ENCODE data around the gene CENPP.

DNA sequence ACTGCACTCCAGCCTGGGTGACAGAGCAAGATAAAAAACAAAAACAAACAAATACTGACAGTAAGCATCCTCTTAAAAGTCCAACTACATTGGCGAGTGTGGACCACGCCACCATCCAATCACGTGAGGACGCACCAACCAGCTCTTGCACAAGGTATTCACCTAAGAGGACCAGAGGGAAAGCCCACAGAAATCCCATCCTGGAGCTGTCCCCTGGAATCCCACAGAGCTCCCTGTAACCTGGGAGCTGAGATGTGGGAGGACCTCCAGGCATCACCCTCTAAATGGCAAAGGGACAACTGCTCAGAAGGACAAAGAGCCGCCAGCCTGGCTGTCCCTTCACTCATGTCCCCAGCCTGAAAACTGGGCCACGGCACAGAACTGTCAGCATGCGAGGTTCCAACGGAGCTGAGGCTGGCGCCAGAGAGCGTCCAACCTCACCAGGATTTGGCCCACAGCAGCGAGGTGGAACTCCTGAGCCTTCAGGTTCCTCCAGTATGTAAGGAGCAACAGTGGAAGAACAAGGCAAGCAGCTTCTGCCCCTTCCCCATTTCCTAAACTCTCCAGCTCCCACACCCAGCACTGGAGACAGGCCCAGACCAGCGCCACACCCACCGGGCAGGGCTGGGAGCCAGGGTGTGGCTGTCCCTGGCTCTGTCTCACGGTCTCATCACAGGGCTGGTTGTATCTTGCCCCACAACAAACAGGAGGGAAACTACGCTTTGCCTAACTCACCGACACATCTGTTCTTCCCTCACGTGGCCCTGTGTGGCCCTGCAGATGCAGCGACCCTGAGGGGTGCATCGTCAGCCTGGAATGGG lies 328.9 kb downstream of the CENPP start:
- TF ChIP-seq CTCF (IDR thresholded peaks at IDR 0.05) = no peak
- TF ChIP-seq ZNF423 (CRISPR knock-in tag; IDR thresholded peaks at IDR 0.05) = no peak
- TF ChIP-seq CBFB (CRISPR knock-in tag; IDR thresholded peaks at IDR 0.05; ENCODE audit: low read depth) = no peak
- TF ChIP-seq, protein P1, sequence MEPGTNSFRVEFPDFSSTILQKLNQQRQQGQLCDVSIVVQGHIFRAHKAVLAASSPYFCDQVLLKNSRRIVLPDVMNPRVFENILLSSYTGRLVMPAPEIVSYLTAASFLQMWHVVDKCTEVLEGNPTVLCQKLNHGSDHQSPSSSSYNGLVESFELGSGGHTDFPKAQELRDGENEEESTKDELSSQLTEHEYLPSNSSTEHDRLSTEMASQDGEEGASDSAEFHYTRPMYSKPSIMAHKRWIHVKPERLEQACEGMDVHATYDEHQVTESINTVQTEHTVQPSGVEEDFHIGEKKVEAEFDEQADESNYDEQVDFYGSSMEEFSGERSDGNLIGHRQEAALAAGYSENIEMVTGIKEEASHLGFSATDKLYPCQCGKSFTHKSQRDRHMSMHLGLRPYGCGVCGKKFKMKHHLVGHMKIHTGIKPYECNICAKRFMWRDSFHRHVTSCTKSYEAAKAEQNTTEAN (CRISPR knock-in tag; IDR thresholded peaks at IDR 0.05) = no peak
- no peak for TF ChIP-seq ZBTB21 (CRISPR knock-in tag; IDR thresholded peaks at IDR 0.05; ENCODE audit: borderline replicate concordance)
- TF ChIP-seq CREM (CRISPR knock-in tag; IDR thresholded peaks at IDR 0.05) = no peak
- TF ChIP-seq STAT6 (CRISPR knock-in tag; conservative IDR thresholded peaks at IDR 0.05; ENCODE audit: low read depth) = no peak
- TF ChIP-seq, protein P2, sequence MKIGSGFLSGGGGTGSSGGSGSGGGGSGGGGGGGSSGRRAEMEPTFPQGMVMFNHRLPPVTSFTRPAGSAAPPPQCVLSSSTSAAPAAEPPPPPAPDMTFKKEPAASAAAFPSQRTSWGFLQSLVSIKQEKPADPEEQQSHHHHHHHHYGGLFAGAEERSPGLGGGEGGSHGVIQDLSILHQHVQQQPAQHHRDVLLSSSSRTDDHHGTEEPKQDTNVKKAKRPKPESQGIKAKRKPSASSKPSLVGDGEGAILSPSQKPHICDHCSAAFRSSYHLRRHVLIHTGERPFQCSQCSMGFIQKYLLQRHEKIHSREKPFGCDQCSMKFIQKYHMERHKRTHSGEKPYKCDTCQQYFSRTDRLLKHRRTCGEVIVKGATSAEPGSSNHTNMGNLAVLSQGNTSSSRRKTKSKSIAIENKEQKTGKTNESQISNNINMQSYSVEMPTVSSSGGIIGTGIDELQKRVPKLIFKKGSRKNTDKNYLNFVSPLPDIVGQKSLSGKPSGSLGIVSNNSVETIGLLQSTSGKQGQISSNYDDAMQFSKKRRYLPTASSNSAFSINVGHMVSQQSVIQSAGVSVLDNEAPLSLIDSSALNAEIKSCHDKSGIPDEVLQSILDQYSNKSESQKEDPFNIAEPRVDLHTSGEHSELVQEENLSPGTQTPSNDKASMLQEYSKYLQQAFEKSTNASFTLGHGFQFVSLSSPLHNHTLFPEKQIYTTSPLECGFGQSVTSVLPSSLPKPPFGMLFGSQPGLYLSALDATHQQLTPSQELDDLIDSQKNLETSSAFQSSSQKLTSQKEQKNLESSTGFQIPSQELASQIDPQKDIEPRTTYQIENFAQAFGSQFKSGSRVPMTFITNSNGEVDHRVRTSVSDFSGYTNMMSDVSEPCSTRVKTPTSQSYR (CRISPR knock-in tag; IDR thresholded peaks at IDR 0.05) = no peak
- no peak for TF ChIP-seq ESRRA (CRISPR knock-in tag; IDR thresholded peaks at IDR 0.05; ENCODE audit: borderline replicate concordance)
- no peak for TF ChIP-seq FOXJ3 (CRISPR knock-in tag; IDR thresholded peaks at IDR 0.05; ENCODE audit: borderline replicate concordance)
- no peak for TF ChIP-seq USF2 (CRISPR knock-in tag; IDR thresholded peaks at IDR 0.05)
- TF ChIP-seq, protein P3, sequence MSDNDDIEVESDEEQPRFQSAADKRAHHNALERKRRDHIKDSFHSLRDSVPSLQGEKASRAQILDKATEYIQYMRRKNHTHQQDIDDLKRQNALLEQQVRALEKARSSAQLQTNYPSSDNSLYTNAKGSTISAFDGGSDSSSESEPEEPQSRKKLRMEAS (CRISPR knock-in tag; IDR thresholded peaks at IDR 0.05) = no peak
- no peak for TF ChIP-seq PRDM15 (CRISPR knock-in tag; IDR thresholded peaks at IDR 0.05)
